Smooth muscle cell of the umbilical artery (primary cell): ENCODE measurements around the gene GATAD1. TPM values are rescaled to one million over a fixed set of nuclear protein-coding genes. Genes with fewer than 3 reads are reported as not detected.

Source experiments
- total RNA-seq: library from RNA; depleted of rRNA; stranded (reverse); fragments of >200 nt; gene quantifications from 2 replicates; pipeline ENCODE4 v1.2.3, GENCODE V29; 2014

GATAD1 gene
- total RNA-seq = 29.2 and 30.9 TPM in 2 replicates

GRCh38 chr7:92447345-92448204 is at the start of gene GATAD1:
TSS of gene GATAD1 (plus strand) at chr7:92447482. CDS start at chr7:92447730, 248 bp downstream.

GRCh38 chr7:92477681-92478080 is 30.4 kb downstream of the GATAD1 start, which contains the start of gene ERVW-1:
TSS of gene ERVW-1 (minus strand) at chr7:92477946. CDS start at chr7:92470381, 7,565 bp downstream.

Other genes with a start within 250 kb of the GATAD1 start
- gene KRIT1, start 201.6 kb upstream of the GATAD1 start, total RNA-seq = 48.4 and 52.3 TPM in 2 replicates
- gene ANKIB1, start 201.5 kb upstream of the GATAD1 start, total RNA-seq = 60.6 and 65.1 TPM in 2 replicates
- gene ERVW-1, start 30.5 kb downstream of the GATAD1 start, total RNA-seq = not detected in 2 replicates
- 19.3 and 20.5 TPM in 2 replicates for gene PEX1, start 81.0 kb downstream of the GATAD1 start, total RNA-seq
- gene RBM48, start 81.3 kb downstream of the GATAD1 start, total RNA-seq = 8.0 and 9.5 TPM in 2 replicates
- 18.8 and 19.3 TPM in 2 replicates for gene FAM133B, start 142.9 kb downstream of the GATAD1 start, total RNA-seq